Stimulated activated CD8-positive, alpha-beta memory T cell treated with anti-CD3 and anti-CD28 coated beads, Interleukin-4, amount 100 ng/mL, for 4 hours (primary cell): ENCODE data around the gene TELO2.

Experiments
- DNase-seq, 2 donors: peaks; one replicate each; pipeline ENCODE4 v3.0.0-alpha.2; 2020; ENCODE audit warnings: low read depth in 2 of 2, low spot score in 1 of 2

The TELO2 gene

DNA sequence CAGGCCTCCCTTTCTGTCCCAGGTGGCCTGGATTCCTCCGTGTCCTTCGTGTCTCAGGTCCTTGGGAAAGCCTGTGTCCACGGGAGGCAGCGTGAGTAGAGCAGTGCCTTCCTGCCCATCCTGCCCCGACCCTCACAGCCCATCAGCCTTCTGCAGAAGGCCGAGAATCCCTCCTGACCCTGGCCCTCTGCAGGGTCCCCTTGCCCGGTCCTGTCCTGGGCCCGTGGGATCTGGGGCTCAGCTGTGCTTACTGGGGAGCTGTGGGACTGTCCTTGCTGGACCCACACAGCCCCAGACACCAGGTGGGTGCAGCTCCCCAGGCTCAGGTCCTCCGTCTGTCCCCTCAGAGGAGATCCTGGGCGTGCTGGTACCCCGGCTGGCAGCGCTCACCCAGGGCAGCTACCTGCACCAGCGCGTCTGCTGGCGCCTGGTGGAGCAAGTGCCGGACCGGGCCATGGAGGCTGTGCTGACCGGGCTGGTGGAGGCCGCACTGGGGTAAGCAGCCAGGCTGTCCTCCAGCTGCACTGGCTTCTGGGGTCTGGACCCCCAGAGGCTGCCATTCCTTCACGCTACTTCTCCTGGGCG is 3.9 kb downstream of the TELO2 start:
- DNase-seq, result no peak

DNA sequence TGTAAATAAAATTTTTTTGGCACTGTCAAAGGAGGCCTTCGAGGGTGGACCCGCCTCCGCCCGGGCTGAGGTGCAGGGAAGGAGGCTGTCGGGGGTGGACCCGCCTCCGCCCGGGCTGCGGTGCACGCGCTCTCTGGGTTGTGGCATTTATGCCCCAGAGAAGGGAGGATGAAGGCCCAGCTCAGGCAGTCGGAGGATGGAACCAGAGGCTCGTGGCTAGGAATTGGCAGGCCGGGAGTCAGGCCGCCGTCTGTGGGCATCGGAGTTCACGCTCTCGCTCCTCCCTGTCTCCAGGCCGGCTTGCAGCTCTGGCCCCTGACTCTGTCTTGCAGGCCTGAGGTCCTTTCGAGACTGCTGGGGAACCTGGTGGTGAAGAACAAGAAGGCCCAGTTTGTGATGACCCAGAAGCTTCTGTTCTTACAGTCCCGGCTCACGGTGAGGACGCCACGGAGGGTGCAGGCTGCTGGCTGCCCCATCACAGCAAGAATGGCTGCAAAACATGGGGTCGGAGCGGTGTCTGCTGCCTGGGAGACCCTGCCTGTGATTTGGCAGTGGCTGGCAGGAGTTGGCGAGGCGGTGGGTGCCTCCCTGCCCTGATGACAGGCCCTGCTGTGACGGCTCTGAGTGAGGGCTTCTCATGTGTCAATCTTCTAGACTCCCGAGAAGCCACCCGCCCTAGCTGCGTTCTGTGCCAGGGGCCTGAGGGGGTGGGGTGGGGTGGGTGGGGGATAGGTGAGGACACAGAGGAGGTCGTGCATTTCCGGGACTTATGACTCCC is 5.9 kb downstream of the TELO2 start:
- DNase-seq, result no peak

DNA sequence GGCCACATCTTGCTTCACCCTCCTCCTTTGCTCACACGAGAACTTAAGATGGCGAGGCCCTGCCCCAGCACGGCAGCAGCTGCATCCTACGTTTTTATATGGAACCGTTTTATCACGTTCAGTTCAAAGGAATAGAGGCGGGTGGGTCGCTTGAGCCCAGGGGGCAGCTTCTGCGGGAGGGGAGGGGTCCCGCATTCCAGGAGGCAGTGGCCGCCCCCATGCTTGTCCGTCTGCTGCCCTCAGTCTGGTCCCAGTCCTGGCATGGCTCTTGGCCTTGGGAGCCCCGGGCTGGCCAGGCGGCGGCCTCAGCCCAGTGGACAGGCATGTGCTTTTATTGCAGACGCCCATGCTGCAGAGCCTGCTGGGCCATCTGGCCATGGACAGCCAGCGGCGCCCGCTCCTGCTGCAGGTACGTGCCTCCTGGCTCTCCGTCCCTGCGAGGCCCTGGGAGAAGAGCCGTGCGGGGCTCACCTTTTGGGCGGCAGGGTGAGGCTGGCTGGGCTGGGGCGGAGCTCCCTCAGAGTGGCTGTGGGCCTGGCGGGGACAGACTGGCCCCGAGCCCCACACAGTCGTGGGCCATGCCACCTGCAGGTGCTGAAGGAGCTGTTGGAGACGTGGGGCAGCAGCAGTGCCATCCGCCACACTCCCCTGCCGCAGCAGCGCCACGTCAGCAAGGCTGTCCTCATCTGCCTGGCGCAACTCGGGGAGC is 6.8 kb downstream of the TELO2 start:
- no peak for DNase-seq

DNA sequence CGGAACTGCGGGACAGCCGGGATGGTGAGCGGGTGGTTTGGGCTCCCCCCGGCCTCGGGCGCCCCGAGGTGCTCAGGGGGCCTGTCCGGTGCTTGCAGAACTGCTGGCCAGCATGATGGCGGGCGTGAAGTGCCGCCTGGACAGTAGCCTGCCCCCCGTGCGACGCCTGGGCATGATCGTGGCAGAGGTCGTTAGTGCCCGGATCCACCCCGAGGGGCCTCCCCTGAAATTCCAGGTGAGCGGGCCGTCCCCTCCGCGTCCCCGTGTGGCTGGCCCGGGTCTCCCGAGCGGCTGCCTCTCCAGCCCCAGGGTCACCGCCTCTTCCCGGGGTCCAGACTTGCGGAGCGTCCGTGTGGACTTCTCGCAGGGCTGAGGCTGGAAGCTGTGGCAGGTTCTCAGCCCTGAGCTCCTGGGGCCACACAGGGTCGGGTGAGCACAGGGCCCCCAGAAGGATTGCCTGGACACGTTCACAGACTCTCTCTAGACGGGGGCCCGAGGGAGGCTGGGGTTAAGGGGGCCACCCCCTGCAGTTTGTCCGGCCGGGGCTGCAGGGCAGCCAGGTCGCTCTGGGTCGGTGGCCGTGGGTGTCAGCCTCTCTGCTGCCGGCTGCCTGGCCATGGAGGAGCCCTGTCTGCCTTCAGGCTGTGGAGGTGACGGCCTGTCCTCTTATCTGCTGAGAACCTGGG is 7.4 kb downstream of the TELO2 start:
- no peak for DNase-seq

- no peak for DNase-seq
Measured at GRCh38 chr16:1501630-1502029, 8.5 kb downstream of the TELO2 start.

GRCh38 chr16:1502092-1503004 is 9.2 kb downstream of the TELO2 start:
- no peak for DNase-seq

DNA sequence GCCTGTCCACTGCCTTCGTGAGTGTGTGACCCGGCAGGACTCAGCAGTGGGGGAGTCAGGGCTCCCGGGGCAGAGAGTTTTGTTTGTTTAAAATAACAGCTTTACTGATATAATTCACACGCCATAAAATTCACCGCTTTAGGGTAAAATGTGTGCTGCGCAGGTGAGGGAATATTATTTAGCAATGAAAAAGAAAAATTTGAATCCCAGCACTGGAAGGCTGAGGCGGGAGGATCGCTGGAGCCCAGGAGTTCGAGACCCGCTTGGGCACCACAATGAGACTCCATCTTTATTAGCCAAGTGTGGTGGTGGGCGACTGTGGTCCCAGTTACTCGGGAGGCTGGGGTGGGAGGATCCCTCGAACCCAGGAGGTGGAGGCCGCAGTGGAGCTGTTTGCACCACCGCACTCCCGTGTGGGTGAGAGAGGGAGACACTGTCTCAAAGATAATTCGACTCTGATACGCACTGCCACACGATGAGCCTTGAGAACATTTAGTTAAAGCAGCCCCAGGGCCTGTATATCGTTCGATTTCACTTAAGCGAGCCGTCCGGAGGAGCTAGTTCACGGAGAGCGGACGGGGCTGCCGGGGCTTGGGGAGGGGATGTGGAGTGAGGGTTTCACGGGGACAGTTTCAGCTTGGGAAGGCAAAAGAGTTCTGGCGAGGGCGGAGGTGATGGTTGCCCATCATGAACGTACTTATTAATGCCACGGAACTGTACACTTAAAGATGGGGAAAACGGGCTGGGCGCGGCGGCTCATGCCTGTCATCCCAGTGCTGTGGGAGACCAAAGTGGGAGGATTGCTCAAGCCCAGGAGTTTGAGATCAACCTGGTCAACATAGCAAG is 10.2 kb downstream of the TELO2 start:
- no peak for DNase-seq

- no peak for DNase-seq
Measured at GRCh38 chr16:1505073-1505844, 12.1 kb downstream of the TELO2 start.

DNA sequence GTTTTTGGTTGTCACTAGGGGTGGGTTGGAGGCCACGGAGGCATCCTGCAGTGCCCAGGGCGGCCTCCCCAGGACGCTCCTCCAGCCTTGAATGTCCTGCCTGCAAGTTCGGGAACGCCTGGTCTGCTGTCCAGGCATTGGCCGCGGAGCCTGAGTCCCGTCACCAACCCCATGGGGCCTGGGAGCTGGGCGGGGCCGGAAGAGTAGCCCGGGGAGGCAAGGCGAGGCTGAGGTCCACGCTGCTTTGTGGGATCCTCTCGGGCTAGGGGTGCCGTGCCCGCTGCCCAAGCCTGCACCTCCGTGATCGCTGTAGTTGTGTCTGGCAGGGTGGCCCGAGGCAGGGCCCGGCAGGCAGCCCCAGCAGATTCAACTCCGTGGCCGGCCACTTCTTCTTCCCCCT is 12.8 kb downstream of the TELO2 start:
- no peak for DNase-seq

DNA sequence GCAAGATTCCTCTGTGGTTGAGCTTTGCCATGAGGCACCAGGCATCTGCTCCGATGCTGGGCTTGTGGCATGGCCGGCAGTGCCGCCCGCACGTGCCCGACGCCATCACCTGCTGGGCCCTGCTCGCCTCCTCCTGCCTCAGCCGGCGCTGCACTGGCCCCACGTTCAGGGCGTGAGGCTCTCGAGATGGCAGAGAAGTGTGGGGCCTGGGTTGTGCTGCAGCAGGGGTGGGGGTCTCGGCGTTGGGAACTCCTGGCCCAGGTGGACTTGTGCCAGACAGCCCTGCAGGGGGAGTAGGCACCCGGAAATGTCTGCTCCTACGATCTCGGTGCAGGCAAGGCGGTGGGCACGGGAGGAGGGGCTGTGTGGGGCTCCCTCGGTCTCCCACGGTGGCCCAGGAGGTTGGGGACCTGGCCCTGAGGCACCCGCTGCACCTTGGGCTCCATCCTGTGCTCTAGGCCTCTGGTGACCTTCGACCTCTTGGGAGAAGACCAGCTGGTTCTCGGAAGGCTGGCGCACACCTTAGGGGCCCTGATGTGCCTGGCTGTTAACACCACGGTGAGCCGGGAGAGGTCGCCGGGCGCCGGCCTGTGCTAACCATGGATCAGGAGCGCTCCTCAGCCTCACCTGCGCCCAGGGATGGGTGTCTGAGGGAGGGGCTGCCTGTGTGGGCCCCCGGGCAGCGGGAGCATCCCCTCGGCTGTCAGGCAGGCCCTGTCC is 13.5 kb downstream of the TELO2 start:
- DNase-seq, result no peak

- no peak for DNase-seq
Measured at GRCh38 chr16:1508494-1509187, 15.5 kb downstream of the TELO2 start.

DNA sequence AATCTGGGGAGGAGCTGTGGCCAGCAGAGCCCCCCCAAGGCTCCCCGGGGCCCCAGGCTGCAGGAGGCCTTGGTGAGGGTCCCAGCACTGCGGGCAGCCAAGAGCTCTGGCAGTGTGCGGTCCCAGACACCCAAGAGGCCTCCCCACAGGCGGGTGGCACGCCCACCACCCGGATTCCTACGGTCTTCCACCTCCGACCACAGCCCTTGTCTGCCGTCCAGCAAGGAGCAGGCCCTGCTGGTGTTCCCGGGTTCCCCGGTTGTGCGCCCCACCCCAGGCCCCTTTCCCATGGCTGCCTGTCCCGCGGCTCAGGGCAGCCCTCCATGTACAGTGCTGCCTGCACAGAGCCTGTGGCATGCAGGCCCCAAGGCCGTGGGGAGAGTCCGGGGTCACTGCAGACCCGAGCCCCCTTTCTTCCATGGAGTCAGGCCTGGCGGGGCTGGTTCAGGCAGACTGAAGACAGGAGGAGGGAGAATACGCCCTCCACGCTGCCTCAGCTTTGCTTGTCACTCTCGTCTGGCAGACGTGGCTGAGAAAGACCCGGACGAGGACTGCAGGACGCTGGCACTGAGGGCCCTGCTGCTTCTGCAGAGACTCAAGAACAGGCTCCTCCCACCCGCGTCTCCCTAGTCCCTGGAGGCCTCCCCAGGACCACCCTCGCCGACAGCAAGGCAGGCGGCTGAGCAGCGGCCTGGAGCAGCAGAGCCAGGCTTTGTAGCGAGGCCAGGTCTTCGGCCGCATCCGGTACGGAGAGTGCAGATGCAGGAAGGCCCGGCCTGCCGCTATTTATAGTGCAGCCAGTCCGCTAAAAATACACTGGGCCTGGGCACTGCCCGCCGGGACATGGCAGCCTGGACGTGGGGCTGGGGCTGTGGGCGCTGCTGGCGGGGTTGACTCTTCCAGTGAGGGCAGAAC is 16.4 kb downstream of the TELO2 start:
- DNase-seq, result no peak

GRCh38 chr16:1510272-1510671 is 17.1 kb downstream of the TELO2 start:
- no peak for DNase-seq

GRCh38 chr16:1510941-1511351 is 17.8 kb downstream of the TELO2 start:
- no peak for DNase-seq

DNA sequence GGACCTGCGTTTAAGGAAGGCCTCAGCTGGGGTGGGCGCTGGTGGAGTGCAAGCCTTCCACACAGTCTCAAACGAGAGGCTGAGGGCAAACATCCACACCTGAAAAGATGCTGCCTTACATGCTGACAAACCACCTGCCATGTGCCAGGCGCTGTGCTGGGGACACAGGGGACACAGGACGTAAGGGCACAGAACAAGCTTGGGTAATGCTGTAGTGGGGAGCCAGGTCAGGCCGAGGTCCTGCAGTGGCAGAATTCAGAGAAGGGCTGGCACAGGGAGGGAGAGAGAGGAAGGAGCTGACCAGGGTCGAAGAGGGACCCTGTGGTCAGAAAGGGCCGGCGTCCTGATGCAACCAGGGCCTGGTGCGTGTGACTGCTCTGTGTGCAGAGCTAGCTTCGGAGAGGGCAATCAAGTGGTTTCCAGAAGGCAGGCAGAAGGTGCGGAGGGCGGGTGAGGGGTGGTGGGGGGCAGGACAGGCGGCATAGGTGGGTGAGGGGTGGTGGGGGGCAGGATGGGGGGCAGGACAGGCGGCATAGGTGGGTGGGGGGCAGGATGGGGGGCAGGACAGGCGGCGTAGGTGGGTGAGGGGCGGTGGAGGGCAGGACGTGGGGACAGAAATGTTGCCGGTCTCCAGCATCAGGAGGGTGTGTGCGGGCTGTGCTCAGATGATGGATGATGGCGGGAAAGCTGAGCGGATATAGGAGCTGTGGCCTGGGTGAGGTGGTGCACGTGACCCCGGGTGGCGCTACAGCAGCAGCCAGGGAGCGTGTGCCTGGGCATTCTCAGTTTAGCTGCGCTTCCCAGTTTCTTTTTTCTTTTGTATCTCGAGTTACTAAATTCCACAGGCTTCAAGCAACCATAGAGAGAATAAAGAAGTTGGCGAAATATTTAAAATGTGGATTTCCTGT is 18.8 kb downstream of the TELO2 start:
- DNase-seq, result no peak

DNA sequence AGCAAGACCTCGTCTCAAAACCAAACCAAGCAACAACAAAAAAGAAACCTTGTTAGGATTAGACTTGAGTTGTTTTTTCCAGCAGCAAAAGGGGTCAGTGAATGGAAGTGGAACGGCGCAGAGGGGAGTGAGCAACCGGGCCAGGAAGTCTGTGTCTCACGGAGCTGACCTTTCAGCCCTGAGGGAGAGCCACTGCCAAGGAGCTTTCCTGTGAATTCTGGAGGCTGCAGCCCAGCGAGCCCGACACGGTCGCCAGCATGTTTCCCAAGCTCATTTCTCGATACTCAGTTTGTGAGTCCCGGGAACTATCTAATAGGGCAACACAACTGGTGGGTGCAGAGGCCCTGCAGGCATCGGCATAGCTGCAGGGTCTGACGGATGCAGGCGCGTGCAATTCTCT is 19.6 kb downstream of the TELO2 start:
- DNase-seq, result no peak
